ENCODE data around the gene EPN2. TPM values are rescaled to one million over a fixed set of nuclear protein-coding genes. Genes with fewer than 3 reads are reported as not detected.
A peak's percentile ranks its signal among the peaks of the same experiment; 100 is the strongest.
"Not testable (repeated sequence)": the region's sequence is repeated elsewhere in the genome, so short reads cannot be mapped to it uniquely, and the experiment has no call there.

EPN2 gene
- total and polyA plus RNA-seq, 12 donors: 12.0 to 53.8 (median 22.5) TPM

DNA sequence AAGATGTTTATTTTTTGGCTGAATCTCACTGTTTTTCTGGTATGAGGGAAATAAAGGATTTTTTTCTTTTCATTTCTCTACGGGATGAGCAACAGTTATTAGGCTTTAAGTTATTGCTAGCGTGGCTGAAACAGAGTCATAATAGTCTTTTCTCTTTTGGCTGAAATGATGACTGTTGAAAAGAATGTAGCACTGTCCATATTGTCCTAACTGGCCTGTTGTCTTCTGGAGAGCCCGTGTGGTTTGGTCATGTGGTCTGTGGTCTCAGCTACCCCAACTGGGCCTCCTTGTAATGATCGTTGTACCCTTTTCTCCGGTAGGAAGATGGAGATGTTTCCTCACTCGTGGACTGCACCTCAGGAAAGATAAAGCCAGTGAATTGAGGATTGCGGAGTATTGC, 36.6 kb downstream of the EPN2 start:
- no peak overlapping the region for H3K4me3 ChIP-seq
- no peaks in the 10 kb centered on the region for H3K27me3 ChIP-seq
- DNase-seq: no peak
- peaks cover 9 to 29% of the 10 kb centered on the region in 2 donors for H3K4me1 ChIP-seq (replicated peaks in 1 of 2)
- intact Hi-C loops (cut with DNase I): no loop called here
- no peaks in the 10 kb centered on the region for H3K9me3 ChIP-seq (replicated peaks in 1 of 3)
- WGBS, 4 donors: 81 to 90% (median 86%) methylated on average over 6 to 7 of the region's 7 CpGs
- H3K36me3 ChIP-seq (replicated peaks in 1 of 2): no peaks in the 10 kb centered on the region
- no peak for TF ChIP-seq CTCF (IDR thresholded peaks at IDR 0.05)
- TF ChIP-seq POLR2A (IDR thresholded peaks at IDR 0.05): no peak
- H3K27ac ChIP-seq: no peak overlapping the region

GRCh38 chr17:19274893-19275292, 37.7 kb downstream of the EPN2 start:
- Histone ChIP-seq H3K27ac (no peak overlapping the region), H3K36me3 (replicated peaks in 1 of 2) (no peaks in the 10 kb centered on the region), H3K4me1 (replicated peaks in 1 of 2) (peaks cover 7 to 26% of the 10 kb centered on the region in 2 donors), H3K4me3 (no peak overlapping the region), H3K9me3 (replicated peaks in 1 of 3) (no peaks in the 10 kb centered on the region), H3K27me3 (no peaks in the 10 kb centered on the region)
- WGBS, 4 donors: 90 to 97% (median 93%) methylated on average over 3 of the region's 3 CpGs
- intact Hi-C loops (cut with DNase I): no loop called here
- TF ChIP-seq CTCF (IDR thresholded peaks at IDR 0.05): no peak
- no peak for TF ChIP-seq POLR2A (IDR thresholded peaks at IDR 0.05)
- DNase-seq: no peak

DNA sequence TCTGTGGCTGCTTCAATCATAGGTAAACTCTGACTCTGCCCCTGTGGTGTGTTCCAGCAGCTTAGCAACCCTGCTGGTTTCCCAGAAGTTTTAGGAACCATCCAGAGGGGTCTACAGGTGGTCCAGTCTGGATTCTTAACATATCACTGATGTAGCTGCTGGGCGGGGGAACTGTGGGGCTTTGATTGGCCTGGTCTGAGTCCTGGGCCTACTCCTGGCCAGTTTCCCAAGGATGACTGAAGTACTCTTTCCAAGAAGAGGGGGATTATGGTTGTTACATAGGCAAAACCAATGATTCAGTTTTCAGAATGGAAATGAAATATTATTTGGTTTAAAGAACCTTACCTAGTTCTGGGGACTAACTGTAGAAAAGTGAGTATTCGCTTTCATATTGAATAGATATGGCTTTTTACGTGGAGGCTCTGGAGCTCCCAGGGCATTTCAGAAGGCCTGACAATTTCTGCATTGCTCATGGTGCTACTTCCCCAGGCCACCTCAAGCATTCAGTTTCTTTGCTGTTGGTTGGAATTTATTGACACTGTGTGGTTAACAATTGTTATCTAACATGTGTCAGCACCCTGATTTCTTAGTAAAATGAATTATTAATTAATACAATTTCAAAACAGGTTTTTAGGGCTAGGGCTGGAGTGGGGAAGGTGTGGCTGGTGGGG, 38.4 kb downstream of the EPN2 start:
- H3K4me3 ChIP-seq: no peak overlapping the region
- intact Hi-C loops (cut with DNase I): no loop called here
- H3K4me1 ChIP-seq (replicated peaks in 1 of 2): peaks cover 7 to 28% of the 10 kb centered on the region in 2 donors
- no peak overlapping the region for H3K27ac ChIP-seq
- no peaks in the 10 kb centered on the region for H3K27me3 ChIP-seq
- no peaks in the 10 kb centered on the region for H3K9me3 ChIP-seq (replicated peaks in 1 of 3)
- no peaks in the 10 kb centered on the region for H3K36me3 ChIP-seq (replicated peaks in 1 of 2)
- 71 to 86% (median 84%) methylated on average over 3 of the region's 3 CpGs for WGBS, 4 donors
- no peak for TF ChIP-seq CTCF (IDR thresholded peaks at IDR 0.05)
- no peak for TF ChIP-seq POLR2A (IDR thresholded peaks at IDR 0.05)
- DNase-seq: peak in 2 of 7 donors; percentile 22 to 43

DNA sequence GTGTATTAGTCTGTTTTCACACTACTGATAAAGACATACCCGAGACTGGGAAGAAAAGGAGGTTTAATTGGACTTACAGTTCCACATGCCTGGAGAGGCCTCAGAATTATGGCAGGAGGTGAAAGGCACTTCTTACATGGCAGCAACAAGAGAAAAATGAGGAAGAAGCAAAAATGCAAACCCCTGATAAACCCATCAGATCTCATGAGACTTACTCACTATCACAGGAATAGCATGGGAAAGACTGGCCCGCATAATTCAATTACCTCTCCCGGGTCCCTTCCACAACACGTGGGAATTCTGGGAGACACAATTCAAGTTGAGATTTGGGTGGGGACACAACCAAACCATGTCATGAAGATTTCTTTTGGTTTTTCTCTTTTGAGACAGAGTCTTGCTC, 41.1 kb downstream of the EPN2 start:
- H3K4me3 ChIP-seq; DNase-seq; H3K27ac ChIP-seq; intact Hi-C loops (cut with DNase I); H3K27me3 ChIP-seq; H3K36me3 ChIP-seq (replicated peaks in 1 of 2); H3K9me3 ChIP-seq (replicated peaks in 1 of 3): not testable (repeated sequence)
- 80 to 92% (median 87%) methylated on average over 4 of the region's 4 CpGs for WGBS, 4 donors
- H3K4me1 ChIP-seq (replicated peaks in 1 of 2): peaks cover 7 to 31% of the 10 kb centered on the region in 2 donors

- no peak overlapping the region for H3K4me3 ChIP-seq
- intact Hi-C loops (cut with DNase I): no loop called here
- peak overlapping the region in 1 of 5 donors; percentile 49 for H3K27ac ChIP-seq
- WGBS, 4 donors: 92 to 97% (median 94%) methylated on average over 6 of the region's 6 CpGs
- H3K9me3 ChIP-seq (replicated peaks in 1 of 3): no peaks in the 10 kb centered on the region
- no peaks in the 10 kb centered on the region for H3K27me3 ChIP-seq
- peaks cover 7 to 31% of the 10 kb centered on the region in 2 donors for H3K4me1 ChIP-seq (replicated peaks in 1 of 2)
- TF ChIP-seq CTCF (IDR thresholded peaks at IDR 0.05) (no peak), POLR2A (IDR thresholded peaks at IDR 0.05) (no peak)
- peaks cover 0 to 6% of the 10 kb centered on the region in 2 donors for H3K36me3 ChIP-seq (replicated peaks in 1 of 2)
- no peak for DNase-seq
Measured at GRCh38 chr17:19278729-19279128, 41.6 kb downstream of the EPN2 start.

All from adrenal gland (tissue), 12 donors.